ENCODE data around the gene LHFPL5.

The LHFPL5 gene

DNA sequence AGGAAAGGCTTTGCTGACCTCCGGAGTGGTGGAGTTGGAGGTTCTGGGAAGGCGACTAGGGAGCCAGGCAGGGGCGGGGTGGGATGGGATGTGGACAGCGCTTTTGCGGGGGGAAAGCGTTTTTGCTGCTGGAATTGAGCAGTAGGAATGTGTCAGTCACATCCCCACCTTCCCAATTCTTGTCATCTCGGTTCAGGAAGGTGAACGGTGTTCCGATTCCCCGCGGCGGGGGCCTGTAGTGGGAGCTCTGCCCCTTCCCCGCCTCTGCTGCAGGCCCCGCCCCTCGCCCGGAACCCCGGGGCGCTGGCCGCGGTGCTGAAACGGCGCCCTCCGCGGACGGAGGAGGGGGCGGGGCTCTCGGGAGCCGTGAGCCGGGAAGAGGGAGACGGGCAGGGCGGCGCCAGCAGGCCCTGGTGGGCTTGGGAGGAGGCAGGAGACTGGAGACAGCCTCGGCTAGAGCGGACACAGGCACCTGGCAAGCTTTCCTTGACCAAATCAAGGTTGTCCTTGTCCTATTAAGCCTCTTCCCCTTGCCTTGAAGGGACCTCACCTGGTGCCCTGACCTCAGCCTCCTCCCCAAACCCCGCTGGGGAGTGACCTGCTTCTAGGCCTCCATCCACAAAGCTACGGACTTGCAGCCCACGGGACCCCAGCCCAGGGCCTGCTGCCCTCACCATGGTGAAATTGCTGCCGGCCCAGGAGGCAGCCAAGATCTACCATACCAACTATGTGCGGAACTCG lies at the start of gene LHFPL5:
Gene LHFPL5 (plus strand): TSS at position 357 of the 741 bp plus-strand sequence. CDS start 319 bp downstream, at position 676.
- DNase-seq, result peak; percentile 25

DNA sequence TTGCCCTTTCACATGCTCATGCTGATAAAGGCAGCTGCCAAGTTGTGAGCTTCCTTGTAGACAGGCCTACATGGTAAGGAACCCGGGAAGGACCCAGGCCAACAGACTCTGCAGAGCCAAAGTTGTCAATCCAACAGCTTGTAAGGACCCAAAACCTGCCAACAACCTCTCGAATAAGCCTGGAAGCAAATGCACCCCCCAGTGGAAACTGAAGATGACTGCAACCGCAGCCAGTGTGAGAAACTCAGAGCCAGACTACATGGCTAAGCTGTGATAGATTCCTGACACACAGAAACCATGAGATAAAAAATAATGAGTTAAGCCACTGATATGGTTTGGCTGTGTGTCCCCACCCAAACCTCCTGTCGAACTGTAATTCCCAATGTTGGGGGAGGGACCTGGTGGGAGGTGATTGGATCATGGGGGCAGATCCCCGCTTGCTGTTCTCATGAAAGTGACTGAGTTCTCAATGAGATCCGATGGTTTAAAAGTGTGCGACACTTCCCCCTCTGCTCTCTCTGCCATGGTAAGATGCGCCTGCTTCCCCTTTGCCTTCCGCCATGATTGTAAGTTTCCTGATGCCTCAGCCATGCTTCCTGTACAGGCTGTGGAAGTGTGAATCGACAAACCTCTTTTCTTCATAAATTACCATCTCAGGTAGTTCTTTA lies 47.6 kb upstream of the LHFPL5 start:
- no peak for DNase-seq

DNA sequence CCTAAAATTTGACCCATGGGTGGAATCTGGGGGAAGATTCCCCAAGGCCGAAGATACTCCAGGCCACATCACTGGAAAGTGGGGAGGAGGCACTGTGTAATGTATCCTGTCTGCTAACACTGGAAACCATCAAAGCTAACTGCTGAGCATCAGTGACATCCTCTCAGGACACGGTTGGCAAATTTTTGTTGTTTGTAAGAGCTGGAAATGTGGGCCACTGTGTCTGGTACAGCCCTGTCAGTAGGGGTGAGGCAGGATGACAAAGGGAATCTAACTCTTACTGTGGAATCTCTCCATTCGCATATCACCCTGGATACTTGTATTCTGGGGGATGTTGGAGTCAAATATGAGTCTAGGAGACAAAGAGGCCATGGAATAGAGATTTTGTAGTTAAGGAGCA lies 45.7 kb upstream of the LHFPL5 start:
- no peak for DNase-seq

DNA sequence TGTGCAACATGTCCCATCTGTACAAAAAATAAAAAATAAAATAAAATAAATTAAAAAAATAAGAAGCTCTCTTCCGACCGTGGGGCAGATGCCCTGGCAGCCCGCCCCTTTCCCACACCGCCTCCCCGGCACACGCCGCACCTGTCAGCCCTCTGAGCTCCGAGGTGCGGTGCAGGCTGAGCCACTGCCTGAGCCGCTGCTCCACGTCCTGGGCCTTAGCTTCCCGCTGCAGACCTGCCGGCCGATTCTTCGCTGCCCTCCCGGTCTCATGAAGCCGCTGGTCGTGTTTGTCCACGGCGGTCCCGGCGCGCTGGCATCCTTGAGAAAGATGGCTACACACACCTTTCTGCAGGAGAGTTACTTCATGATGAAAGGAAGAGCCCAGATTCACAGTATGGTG lies 39.4 kb upstream of the LHFPL5 start:
- no peak for DNase-seq

DNA sequence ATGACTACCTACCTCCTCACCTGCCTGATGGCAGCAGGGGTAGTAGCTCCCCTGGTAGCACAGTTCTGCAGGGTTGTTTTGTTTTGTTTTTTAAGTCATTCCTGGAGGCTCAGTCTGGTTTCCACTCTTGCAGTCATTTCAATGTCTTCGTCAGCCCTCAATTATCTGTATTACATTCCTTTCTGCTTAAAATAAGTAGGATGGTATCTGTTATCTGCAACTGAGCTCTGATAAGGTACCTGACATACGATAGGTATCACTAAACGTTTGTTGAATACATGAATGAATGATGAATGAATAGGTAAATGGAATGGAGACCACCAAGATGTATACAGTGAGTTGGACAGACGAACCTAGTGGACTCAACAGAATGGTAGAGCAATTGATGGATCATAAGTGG lies 35.9 kb upstream of the LHFPL5 start:
- no peak for DNase-seq

DNA sequence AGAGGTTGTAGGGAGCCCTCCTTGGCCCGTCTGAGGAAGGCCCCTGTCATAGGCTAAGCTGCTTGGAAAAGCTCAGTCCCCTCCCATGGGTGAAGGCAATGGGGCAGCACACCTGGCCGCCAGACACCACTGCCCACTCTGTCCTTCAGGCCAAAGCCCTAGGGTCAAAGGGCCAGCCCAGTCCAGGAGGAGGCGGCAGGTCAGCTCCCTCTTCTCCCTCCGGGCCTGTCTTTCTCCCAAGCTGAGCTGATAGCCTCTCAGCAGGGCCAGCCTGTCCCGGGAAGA lies 33.9 kb upstream of the LHFPL5 start:
- DNase-seq, result no peak

DNA sequence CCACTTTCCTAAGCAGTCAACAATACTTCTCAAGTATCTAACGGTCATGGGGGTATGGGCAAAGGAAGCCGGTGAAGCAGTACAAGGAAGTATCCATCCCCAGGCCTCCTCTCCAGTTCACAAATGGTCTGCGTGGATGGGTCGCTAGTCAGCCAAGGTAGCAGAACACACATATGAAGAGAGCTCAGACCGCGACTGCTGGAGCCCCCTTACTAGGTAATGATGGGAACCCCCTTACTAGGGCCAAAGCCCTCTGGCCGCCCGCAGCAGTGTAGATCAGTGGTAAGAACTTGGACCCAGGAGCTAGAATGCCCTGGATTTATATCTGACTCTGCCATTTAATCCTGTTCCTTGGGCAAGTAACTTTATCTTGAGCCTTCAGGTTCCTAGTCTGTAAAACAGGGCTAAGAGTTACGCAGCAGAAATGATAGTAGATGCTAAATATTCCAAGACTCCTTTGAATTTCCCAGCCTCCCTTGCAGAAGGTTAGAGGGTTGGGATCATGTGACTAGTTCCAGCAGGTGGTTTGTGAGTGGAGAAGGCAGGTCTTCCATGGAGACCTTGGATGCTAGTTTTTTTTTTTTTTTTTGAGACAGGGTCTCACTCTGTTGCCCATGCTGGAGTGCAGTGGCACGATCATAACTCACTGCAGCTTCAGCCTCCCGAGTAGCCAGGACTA lies 30.9 kb upstream of the LHFPL5 start:
- DNase-seq, result no peak

DNA sequence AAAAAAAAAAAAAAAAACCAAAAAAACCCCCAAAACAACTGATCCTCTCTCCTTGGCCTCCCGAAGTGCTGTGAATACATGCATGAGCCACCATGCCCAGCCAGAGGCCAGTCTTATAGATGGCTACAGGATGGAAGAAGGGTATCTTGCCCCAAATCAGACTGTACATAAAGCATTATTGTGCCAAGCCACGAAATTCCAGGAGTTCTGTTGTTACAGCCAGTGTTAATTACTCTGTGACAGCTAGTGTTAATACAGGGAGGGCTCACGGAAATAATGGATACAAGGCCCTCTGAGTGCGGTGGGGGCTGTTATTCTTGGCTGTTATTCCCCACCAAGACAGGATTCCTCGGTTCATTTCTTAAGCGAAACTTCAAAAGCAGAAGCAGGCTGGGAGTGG lies 30.1 kb upstream of the LHFPL5 start:
- DNase-seq, result no peak

DNA sequence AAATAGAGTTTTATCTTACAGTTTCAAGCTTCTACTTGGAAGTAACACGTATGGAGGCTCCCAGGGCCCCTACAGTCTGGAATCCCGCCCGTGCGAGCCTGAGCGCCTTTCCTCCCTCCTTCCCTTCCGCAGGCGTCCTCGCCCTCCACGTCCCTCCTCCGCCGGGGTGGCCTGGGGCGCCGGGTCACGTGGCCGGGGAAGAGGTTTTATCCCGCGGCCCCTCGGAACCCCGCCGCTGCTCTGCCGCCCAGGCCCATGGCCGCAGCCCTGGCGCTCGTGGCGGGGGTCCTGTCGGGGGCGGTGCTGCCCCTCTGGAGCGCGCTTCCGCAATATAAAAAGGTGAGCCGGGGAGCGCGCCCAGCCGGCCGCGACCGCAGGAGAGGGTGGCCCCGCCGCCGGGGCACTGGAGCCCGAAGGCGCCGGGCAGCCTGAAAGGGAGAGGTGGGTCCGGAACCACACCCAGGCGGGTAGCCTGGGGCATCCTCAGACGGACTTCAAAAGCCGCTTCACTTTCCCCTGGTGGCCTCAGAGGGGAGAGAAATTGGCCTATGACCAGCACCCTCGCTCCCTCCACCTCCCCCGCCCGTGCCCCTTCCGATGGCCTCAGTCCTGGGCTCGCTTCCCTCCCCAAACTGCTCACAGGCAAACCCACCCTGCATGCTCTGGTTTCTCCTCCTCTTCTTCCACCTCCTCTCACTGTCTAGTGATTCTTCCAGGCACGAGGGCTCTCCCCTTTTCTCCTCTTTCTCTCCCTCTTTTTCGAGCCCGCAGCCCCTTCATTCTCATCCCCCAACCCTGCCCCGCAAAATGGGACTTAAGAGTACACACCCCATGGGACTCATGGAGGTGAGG lies 28.6 kb upstream of the LHFPL5 start, which contains the start of gene CLPSL2:
Gene CLPSL2 (plus strand): TSS at position 235 of the 852 bp plus-strand sequence. CDS start 21 bp downstream, at position 256.
- peak; percentile 11 for DNase-seq

DNA sequence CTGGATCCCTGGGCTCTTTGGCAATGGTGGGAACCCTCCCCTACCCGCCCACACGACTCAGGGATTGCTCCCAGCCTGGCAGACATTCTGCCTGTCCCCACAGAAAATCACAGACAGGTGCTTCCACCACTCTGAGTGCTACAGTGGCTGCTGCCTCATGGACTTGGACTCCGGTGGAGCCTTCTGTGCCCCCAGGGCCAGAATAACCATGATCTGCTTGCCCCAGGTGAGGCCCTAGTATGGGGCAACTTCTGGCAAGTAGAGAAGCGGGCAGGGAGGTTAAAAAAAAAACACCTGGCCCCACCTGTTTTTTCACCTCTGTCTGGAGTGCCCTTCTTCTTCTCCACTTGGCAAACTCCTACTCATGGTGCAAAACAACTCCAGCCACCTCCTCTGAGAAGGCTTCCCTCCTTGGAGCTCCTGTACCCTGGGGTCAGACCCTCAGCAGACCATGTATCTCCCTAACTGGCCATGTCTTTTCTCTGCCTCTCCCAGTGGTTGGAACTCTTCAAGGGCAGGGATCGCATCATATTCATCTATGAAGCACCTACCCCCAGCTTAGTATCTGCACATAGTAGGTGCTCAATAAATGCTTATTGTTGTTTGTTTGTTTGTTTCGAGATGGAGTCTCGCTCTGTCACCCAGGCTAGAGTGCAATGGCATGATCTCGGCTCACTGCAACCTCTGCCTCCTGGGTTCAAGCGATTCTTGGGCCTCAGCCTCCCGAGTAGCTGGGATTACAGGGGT lies 27.6 kb upstream of the LHFPL5 start:
- no peak for DNase-seq

DNA sequence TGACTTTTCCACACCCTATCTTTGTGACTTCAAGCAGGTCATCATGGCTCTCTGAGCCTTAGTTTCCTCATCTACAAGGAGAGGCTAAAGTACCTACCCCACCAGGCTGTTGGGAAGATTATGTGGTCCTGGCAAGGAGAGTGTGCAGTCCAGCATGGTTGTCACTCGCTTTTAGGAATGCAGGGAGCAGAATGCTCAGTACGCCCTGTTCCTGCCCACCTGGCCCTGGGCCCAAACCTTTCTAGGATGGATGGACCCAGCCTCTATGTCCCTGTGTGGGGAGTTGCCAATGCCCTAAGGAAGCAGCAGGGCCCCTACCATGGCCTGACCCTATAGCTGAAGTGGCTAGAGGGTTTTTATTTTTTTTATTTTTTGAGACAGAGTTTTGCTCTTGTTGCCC lies 26.7 kb upstream of the LHFPL5 start:
- DNase-seq, result no peak

DNA sequence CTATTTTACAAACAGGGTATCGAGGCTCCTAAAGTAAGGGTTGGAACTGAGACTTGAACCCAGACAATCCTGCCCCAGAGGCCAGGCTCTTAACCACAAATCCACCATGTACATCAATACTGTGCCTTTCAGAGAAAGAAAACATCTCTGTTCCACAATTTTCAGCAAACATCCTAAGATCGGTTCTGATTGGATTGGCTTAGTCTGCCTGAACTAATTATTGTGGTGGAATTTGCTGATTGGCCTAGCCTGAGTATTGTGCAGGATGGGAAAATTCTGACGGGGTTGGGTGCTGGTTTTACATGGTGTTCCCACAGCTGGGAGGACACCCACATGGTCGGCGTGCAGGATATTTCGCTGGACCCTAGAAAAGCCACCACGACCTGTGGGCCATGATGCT lies 24.4 kb upstream of the LHFPL5 start, which contains the start of gene CLPSL1:
Gene CLPSL1 (plus strand): TSS at position 301 of the 400 bp plus-strand sequence. CDS start 92 bp downstream, at position 393.
- DNase-seq, result no peak

DNA sequence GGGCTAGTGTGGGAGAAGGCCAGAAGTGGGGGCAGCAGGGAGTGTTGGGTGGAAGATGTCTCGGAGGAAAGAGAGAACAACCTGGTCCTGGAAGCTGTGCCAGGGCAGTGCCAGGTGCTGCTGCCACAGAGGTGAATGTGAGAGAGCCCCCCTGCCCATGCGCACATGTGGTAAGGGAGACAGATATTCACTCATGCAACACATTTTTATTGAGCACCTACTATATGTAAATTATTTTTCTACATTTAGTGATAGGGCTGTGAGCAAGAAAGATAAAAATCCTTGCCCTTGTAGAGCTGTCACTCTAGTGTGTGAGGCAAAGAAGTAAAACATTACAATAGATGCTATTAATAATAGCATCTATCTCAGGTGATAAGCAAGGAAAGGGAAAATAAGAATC lies 23.9 kb upstream of the LHFPL5 start:
- no peak for DNase-seq

DNA sequence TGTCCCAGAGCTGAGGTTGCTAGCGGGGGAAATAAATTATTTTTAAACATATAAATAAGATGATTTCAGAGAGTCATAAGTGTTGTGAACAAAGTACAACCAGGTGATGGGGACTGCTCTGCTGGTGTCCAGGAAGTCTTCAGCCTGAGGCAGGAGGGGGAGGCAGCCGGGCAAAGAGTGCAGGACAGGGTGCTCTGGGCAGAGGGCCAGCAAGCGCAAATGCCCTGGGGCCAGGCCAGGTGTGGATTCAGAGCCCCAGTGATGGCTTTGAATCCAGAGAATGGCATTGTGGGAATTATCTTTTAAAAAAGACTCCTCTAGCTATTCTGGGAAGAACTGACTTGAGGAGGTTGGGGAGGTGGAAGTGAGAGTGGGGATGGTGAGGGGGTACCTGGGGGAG lies 22.7 kb upstream of the LHFPL5 start:
- no peak for DNase-seq

DNA sequence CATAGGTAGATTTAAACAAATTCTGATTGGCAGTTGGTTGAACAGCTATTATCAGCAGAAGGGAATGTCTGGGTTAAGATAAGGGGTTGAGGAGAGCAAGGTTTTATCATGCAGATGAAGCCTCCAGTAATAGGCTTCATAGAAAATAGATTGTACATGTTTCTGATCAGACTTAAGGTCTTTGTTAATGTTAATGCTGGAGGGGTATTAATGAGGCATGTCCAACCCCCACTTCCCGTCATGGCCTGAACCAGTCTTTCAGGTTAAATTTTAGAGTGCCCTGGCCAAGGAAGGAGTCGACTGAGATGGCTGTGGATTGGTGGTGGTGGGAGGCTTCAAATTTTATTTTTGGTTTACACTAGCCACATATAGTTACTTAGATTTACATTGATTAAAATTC lies 21.0 kb upstream of the LHFPL5 start:
- no peak for DNase-seq

DNA sequence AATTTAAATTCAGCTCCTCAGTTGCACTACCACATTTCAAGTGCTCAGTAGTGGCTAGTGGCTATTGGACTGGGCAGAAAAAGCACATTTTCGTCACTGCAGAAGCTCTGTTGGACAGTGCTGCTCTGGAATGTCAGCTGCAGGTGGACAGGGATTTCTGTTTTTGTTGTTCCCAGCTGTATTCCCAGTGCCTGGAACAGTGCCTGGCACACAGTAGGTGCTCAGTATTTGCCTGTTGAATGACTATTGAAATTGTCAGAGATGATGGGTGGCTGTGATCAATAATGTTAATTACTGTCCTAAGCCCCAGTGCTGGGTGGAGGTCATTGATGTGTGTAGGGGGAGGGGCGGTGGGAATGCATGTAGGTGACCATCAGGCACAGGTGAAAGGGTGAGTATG lies 18.9 kb upstream of the LHFPL5 start:
- DNase-seq, result no peak

DNA sequence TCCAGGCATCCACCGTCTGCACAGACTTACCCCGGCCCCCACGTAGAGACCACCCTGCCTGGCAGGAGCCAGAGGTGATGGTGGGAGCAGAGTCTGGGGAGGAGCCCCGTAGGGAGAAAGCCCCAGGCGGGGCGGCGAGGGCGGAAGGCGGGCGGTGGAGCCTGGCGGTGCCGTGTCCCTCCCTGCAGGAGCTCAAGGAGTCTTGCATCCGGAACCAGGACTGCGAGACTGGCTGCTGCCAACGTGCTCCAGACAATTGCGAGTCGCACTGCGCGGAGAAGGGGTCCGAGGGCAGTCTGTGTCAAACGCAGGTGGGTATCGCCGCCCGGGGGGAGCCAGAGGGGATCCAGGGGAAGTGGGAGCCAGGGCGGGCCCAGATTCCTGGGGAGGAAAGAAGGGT lies 18.3 kb upstream of the LHFPL5 start:
- no peak for DNase-seq

DNA sequence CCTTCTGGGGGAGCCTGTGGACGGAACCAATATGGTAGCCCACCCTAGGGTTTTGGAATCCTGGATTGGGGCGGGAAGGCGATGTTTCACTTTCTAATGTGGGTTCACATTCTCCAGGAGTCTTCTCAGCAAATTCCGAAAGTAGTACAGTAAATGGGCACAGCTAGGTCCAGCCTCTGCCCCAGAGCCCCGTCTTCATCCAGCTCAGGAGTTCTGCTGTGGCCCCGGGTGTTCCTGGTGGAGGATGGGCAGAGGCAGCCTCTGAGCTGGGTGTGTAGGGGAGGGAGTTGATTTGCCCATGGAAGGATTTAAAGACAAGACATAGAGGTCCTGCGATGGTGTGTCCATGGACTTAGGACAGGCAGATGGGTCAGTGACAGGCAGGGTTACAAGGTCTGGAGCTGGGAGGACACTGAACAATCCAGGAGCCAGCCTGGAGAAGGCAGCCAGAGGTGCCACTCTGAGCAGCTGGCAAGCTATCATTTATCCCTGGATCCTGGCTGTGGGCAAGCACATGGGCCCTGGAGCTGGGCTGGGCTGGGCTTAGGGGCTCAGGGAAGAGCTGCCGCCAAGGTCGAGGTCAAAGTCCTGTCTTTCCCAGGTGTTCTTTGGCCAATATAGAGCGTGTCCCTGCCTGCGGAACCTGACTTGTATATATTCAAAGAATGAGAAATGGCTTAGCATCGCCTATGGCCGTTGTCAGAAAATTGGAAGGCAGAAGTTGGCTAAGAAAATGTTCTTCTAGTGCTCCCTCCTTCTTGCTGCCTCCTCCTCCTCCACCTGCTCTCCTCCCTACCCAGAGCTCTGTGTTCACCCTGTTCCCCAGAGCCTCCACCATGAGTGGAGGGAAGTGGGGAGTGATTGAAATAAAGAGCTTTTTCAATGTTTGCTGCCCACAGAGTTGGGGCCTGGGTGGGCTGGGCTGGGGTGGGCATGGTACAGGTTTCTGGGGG lies 17.6 kb upstream of the LHFPL5 start:
- no peak for DNase-seq

DNA sequence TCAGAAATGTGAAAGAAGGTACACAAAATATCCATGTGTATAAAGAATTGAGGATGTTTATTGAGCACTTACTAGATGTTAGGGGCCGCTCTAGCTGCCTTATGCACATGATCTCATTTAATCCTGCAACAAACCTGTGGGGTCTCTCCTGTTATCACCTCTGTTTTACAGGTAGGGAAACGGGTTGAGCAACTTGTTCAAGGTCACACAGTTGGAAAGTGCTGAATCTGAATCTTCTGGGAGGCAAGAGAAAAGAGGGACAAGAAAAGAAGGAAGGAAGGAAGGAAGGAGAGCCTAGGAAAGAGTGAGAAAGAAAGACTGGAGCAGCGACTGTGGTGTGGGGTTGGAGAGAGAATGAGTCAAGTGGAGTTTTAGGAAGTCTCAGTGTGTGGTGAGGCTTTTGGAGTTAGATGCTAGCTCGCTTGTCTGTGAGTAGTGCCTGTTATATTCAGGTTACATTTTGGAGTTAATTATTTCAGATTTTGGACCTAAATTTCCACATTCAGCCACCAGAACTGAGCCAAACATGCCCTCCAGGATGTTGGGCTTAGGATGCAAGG lies 16.6 kb upstream of the LHFPL5 start:
- DNase-seq, result no peak

DNA sequence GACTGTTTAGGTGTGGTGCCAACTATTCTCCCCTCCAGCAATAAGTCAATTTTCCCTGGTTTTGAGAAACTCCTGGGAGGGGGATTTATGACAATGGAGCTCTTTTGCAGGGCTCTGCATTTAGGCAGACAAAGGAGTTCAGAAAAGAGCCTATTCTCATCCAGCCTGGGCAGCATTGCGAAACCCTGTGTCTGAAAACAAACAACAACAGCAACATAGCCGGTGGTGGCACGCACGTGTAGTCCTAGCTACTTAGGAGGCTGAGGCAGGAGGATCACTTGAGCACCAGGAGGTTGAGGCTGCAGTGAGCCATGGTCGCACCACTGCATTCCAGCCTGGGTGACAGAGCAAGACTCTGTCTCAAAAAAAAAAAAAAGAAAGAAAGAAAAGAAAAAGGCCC lies 14.5 kb upstream of the LHFPL5 start:
- no peak for DNase-seq

Measured in NCI-H1092 (cell line).